HepG2 (cell line): ENCODE results near the gene RPS19BP1. TPM values are rescaled to one million over a fixed set of nuclear protein-coding genes. Genes with fewer than 3 reads are reported as not detected.

ENCODE experiments used
- ARID5B ChIP-seq: IDR thresholded peaks from 2 replicates; pipeline ENCODE4 v1.4.0; 2020; ENCODE audit warnings: mild to moderate bottlenecking, missing genetic modification reagents
- BATF2 ChIP-seq: sonication (generic); formaldehyde crosslinking; IDR thresholded peaks from 2 replicates; pipeline ENCODE4 v1.8.0; 2022; ENCODE audit warnings: mild to moderate bottlenecking, missing genetic modification reagents, moderate library complexity
- ELF1 ChIP-seq: sonication (generic); formaldehyde crosslinking; IDR thresholded peaks from 2 replicates; pipeline ENCODE4 v1.4.0; 2020; ENCODE audit warnings: missing genetic modification reagents
- KDM4B ChIP-seq: sonication (generic); formaldehyde crosslinking; IDR thresholded peaks from 2 replicates; pipeline ENCODE4 v1.4.0; 2020; ENCODE audit warnings: missing genetic modification reagents
- KLF13 ChIP-seq: sonication (generic); formaldehyde crosslinking; IDR thresholded peaks from 2 replicates; pipeline ENCODE4 v1.4.0; 2020; ENCODE audit warnings: mild to moderate bottlenecking, missing genetic modification reagents
- PBX2 ChIP-seq: IDR thresholded peaks from 2 replicates; pipeline ENCODE4 v1.6.1; 2016; ENCODE audit warnings: control low read depth
- SRF ChIP-seq: IDR thresholded peaks from 2 replicates; pipeline ENCODE4 v1.6.1; 2011; ENCODE audit warnings: mild to moderate bottlenecking, low read depth, low read length, moderate library complexity
- ZBTB20 ChIP-seq: sonication (generic); formaldehyde crosslinking; IDR thresholded peaks from 2 replicates; pipeline ENCODE4 v1.8.1; 2023; ENCODE audit warnings: missing genetic modification reagents, low read depth, mild to moderate bottlenecking, borderline replicate concordance
- ZBTB42 ChIP-seq: sonication (generic); formaldehyde crosslinking; IDR thresholded peaks from 2 replicates; pipeline ENCODE4 v1.5.0; 2020; ENCODE audit warnings: mild to moderate bottlenecking, missing genetic modification reagents
- ZFP90 ChIP-seq: sonication (generic); formaldehyde crosslinking; IDR thresholded peaks from 2 replicates; pipeline ENCODE4 v1.8.0; 2022; ENCODE audit warnings: missing genetic modification reagents, mild to moderate bottlenecking, inconsistent platforms, borderline replicate concordance
- ZFX ChIP-seq: sonication (generic); formaldehyde crosslinking; IDR thresholded peaks from 2 replicates; pipeline ENCODE4 v1.4.0; 2020; ENCODE audit warnings: mild to moderate bottlenecking, low read depth, missing genetic modification reagents, moderate library complexity
- ZIK1 ChIP-seq: sonication (generic); formaldehyde crosslinking; IDR thresholded peaks from 2 replicates; pipeline ENCODE4 v1.5.0; 2020; ENCODE audit warnings: mild to moderate bottlenecking, low read depth, missing genetic modification reagents, borderline replicate concordance
- ZNF235 ChIP-seq: sonication (generic); formaldehyde crosslinking; IDR thresholded peaks from 2 replicates; pipeline ENCODE4 v1.8.1; 2023; ENCODE audit warnings: mild to moderate bottlenecking, missing genetic modification reagents, borderline replicate concordance
- ZNF282 ChIP-seq: fragments of 450-650 bp; IDR thresholded peaks from 2 replicates; pipeline ENCODE4 v1.6.1; 2018; ENCODE audit not compliant: partially characterized antibody
- ZNF326 ChIP-seq: sonication (generic); formaldehyde crosslinking; IDR thresholded peaks from 2 replicates; pipeline ENCODE4 v1.4.0; 2020; ENCODE audit warnings: missing genetic modification reagents, borderline replicate concordance
- ZNF329 ChIP-seq: sonication (generic); formaldehyde crosslinking; IDR thresholded peaks from 2 replicates; pipeline ENCODE4 v1.9.0; 2021; ENCODE audit warnings: low read depth, mild to moderate bottlenecking, missing genetic modification reagents
- ZNF44 ChIP-seq: sonication (generic); formaldehyde crosslinking; IDR thresholded peaks from 2 replicates; pipeline ENCODE4 v1.5.1; 2020; ENCODE audit warnings: mild to moderate bottlenecking, missing genetic modification reagents
- polyA plus RNA-seq, 8 experiments: library from polyadenylated mRNA; depleted of rRNA in 3 of 8; stranded (reverse) in 7 of 8; unstranded in 1 of 8; fragments of >200 nt; fragmentation: Illumina TruSeq in 4 of 8; extraction: Trizol in 4 of 8; gene quantifications; 2 replicates each; pipeline versions ENCODE4 v1.2.1 to v1.2.3, GENCODE V29; 2011 to 2016; ENCODE audit warnings: low read depth in 4 of 8, missing spikeins in 1 of 8, mixed read lengths in 1 of 8; ENCODE audit not compliant: insufficient read depth in 1 of 8
- total RNA-seq, 5 experiments: library from RNA; depleted of rRNA; stranded (reverse); fragments of >200 nt; fragmentation: Illumina TruSeq; extraction: Trizol; gene quantifications; 2 replicates each; pipeline ENCODE4 v1.2.3, GENCODE V29; 2016; ENCODE audit warnings: low read depth in 1 of 5
- TF ChIP-seq, protein P1 (sequence below): IDR thresholded peaks from 2 replicates; pipeline ENCODE4 v1.6.1; 2016; ENCODE audit warnings: low read depth

Gene RPS19BP1
- total and polyA plus RNA-seq, 2 of the 13 experiments (the other 11 are each of a cell fraction or from before 2014, with no cell fraction given): 44.3 to 81.3 TPM

- TF ChIP-seq ARID5B (CRISPR knock-in tag): peak; percentile 23; the same call in 1 of the 2 replicates
- peak; percentile 18; the same call in 1 of the 2 replicates for TF ChIP-seq ELF1 (CRISPR knock-in tag)
- TF ChIP-seq SRF: no peak
- peak; percentile 69 for TF ChIP-seq ZFX
- TF ChIP-seq ZBTB20 (CRISPR knock-in tag): no peak
- TF ChIP-seq ZNF326: no peak
- TF ChIP-seq ZNF329 (CRISPR knock-in tag): no peak
- TF ChIP-seq KLF13 (CRISPR knock-in tag): no peak
- no peak for TF ChIP-seq PBX2 (CRISPR knock-in tag)
- no peak for TF ChIP-seq ZNF44 (CRISPR knock-in tag)
- TF ChIP-seq ZNF282: no peak
- no peak for TF ChIP-seq ZNF235
- TF ChIP-seq KDM4B (CRISPR knock-in tag): no peak
- TF ChIP-seq, protein P1, sequence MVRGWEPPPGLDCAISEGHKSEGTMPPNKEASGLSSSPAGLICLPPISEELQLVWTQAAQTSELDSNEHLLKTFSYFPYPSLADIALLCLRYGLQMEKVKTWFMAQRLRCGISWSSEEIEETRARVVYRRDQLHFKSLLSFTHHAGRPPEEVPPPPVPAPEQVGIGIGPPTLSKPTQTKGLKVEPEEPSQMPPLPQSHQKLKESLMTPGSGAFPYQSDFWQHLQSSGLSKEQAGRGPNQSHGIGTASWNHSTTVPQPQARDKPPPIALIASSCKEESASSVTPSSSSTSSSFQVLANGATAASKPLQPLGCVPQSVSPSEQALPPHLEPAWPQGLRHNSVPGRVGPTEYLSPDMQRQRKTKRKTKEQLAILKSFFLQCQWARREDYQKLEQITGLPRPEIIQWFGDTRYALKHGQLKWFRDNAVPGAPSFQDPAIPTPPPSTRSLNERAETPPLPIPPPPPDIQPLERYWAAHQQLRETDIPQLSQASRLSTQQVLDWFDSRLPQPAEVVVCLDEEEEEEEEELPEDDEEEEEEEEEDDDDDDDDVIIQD: no peak
- TF ChIP-seq ZIK1: no peak; the same call in 1 of the 2 replicates
- no peak for TF ChIP-seq BATF2
- no peak for TF ChIP-seq ZFP90
- TF ChIP-seq ZBTB42 (CRISPR knock-in tag): no peak
These were observed 2.2 kb upstream of the RPS19BP1 start (continued) for GRCh38 chr22:39534591-39535356.
